NT2/D1 (cell line): ENCODE data around the gene CRLF3.
"Not testable (repeated sequence)": the region's sequence is repeated elsewhere in the genome, so short reads cannot be mapped to it uniquely, and the experiment has no call there.

Experiments
- DNase-seq: peaks from one replicate; pipeline ENCODE4 v3.0.0-alpha.2; 2011; ENCODE audit warnings: low read depth, low spot score
- H3K27me3 ChIP-seq: 2 replicates; pipeline ENCODE4 v1.6.0; 2011; ENCODE audit warnings: mild to moderate bottlenecking; ENCODE audit not compliant: insufficient read length, insufficient read depth
- H3K36me3 ChIP-seq: 2 replicates; pipeline ENCODE4 v1.6.1; 2011; ENCODE audit warnings: mild to moderate bottlenecking, low read length, mixed read lengths; ENCODE audit not compliant: insufficient read depth, insufficient read length
- H3K4me1 ChIP-seq: 2 replicates; pipeline ENCODE4 v1.5.1; 2011; ENCODE audit not compliant: insufficient read depth, insufficient read length
- H3K4me3 ChIP-seq: 2 replicates; pipeline ENCODE4 v1.5.1; 2011; ENCODE audit warnings: low read depth; ENCODE audit not compliant: insufficient read length
- H3K9ac ChIP-seq: 2 replicates; pipeline ENCODE4 v1.6.0; 2011; ENCODE audit warnings: low read depth; ENCODE audit not compliant: insufficient read length
- H3K9me3 ChIP-seq: 2 replicates; pipeline ENCODE4 v1.5.1; 2011; ENCODE audit warnings: mild to moderate bottlenecking, low read length; ENCODE audit not compliant: insufficient read depth
- SUZ12 ChIP-seq: IDR thresholded peaks from 2 replicates; pipeline ENCODE4 v1.6.1; 2011; ENCODE audit not compliant: insufficient read length, insufficient read depth; ENCODE audit errors: extremely low read depth
- YY1 ChIP-seq: IDR thresholded peaks from 2 replicates; pipeline ENCODE4 v1.6.1; 2011; ENCODE audit not compliant: insufficient read length, insufficient read depth
- ZNF274 ChIP-seq: IDR thresholded peaks from 2 replicates; pipeline ENCODE4 v1.6.1; 2011; ENCODE audit warnings: mild to moderate bottlenecking, low read depth, low read length

The CRLF3 gene

DNA sequence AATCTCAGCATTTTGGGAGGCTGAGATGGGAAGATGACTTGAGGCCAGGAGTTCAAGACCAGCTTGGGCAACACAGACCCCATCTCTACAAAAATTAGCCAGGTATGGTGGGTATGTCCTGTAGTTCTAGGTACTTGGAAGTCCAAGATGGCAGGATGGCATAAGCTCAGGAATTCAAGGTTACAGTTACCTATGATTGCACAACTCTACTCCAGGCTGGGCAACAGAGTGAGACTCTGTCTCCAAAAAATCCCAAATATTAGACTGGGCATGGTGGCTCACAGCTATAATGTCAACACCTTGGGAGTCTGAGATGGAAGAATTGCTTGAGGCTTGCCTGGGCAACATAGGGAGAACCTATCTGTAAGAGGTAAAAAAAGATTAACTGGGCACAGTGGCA lies 63.4 kb downstream of the CRLF3 start:
- Histone ChIP-seq H3K4me1 (no peaks in the 10 kb centered on the region), H3K27me3 (no peaks in the 10 kb centered on the region), H3K9ac (no peak overlapping the region), H3K36me3 (peaks cover 18% of the 10 kb centered on the region), H3K9me3 (no peaks in the 10 kb centered on the region), H3K4me3 (no peak overlapping the region)
- TF ChIP-seq YY1 (no peak), SUZ12 (no peak), ZNF274 (no peak)
- no peak for DNase-seq

DNA sequence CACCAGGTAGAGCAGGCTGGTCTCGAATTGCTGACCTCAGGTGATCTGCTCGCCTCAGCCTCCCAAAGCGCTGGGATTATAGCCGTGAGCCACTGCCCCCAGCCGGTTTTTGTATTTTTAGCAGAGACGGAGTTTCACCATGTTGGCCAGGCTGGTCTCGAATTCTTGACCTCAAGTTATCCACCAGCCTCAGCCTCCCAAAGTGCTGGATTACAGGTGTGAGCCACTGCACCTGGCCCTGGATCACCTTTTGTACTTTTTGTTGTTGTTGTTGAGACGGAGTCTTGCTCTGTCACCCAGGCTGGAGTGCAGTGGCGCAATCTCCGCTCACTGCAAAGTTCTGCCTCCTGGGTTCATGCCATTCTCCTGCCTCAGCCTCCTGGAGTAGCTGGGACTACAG lies 71.2 kb downstream of the CRLF3 start:
- not testable (repeated sequence) for DNase-seq, H3K27me3 ChIP-seq, H3K4me3 ChIP-seq, H3K9ac ChIP-seq, H3K9me3 ChIP-seq, H3K4me1 ChIP-seq
- peaks cover 23% of the 10 kb centered on the region for H3K36me3 ChIP-seq

DNA sequence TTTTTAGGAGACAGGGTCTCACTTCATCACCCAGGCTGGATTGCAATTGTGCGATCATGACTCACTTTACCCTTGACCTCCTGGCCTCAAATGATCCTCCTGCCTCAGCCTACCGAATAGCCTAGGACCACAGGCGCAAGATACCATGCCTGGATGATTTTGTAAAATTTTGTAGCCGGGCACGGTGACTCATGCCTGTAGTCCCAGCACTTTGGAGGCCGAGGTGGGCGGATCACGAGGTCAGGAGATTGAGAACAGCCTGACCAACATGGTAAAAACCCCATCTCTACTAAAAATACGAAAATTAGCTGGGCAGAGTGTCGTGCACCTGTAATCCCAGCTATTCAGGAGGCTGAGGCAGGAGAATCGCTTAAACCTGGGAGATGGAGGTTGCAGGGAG lies 73.5 kb downstream of the CRLF3 start:
- not testable (repeated sequence) for H3K4me3 ChIP-seq, H3K4me1 ChIP-seq, H3K27me3 ChIP-seq, H3K9ac ChIP-seq, DNase-seq, H3K9me3 ChIP-seq
- peaks cover 18% of the 10 kb centered on the region for H3K36me3 ChIP-seq

DNA sequence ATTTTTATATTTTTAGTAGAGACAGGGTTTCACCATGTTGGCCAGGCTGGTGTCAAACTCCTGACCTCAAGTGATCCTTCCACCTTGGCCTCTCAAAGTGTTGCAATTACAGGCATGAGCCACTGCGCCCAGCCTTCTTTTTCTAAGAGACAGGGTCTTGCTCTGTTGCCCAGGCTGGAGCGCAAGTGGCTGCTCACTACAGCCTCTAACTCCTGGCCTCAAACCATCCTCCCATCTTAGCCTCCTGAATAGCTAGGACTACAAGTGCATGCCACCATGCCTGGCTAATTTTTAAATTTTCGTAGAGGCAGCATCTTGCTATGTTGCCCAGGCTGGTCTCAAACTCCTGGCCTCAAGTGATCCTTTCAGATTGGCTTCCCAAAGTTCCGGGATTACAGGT lies 76.9 kb downstream of the CRLF3 start:
- peaks cover 14% of the 10 kb centered on the region for H3K36me3 ChIP-seq
- not testable (repeated sequence) for H3K27me3 ChIP-seq, H3K9ac ChIP-seq, H3K9me3 ChIP-seq, H3K4me1 ChIP-seq, DNase-seq, H3K4me3 ChIP-seq

DNA sequence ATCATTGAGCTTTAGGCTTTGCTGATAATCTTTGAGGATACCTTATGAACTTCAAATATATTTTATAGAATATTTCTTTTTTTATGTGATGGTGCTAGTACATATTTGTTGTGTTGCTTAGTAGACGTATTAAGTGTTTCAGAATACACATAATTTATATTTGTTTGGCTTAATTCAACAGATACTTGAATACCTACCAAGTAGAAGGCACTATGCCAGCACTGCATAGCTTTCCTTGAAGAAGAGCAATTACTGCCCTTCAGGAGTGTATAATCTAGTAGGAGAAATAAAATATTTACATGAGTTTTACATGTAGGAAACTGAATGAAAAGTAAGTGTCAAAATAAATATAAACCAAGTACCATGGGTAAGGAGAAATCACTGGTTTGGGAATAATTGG lies 81.8 kb downstream of the CRLF3 start:
- not testable (repeated sequence) for H3K9ac ChIP-seq, H3K4me1 ChIP-seq, H3K27me3 ChIP-seq, H3K4me3 ChIP-seq, H3K9me3 ChIP-seq, DNase-seq
- H3K36me3 ChIP-seq: peaks cover 11% of the 10 kb centered on the region

DNA sequence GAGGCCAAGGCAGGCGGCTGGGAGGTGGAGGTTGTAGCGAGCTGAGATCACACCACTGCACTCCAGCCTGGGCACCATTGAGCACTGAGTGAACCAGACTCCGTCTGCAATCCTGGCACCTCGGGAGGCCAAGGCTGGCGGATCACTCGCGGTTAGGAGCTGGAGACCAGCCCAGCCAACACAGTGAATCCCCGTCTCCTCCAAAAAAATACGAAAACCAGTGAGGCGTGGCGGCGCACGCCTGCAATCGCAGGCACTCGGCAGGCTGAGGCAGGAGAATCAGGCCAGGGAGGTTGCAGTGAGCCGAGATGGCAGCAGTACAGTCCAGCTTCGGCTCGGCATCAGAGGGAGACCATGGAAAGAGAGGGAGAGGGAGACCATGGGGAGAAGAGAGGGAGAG lies 88.1 kb downstream of the CRLF3 start:
- DNase-seq, H3K27me3 ChIP-seq, H3K36me3 ChIP-seq, H3K9me3 ChIP-seq, H3K4me3 ChIP-seq, H3K9ac ChIP-seq, H3K4me1 ChIP-seq: not testable (repeated sequence)

DNA sequence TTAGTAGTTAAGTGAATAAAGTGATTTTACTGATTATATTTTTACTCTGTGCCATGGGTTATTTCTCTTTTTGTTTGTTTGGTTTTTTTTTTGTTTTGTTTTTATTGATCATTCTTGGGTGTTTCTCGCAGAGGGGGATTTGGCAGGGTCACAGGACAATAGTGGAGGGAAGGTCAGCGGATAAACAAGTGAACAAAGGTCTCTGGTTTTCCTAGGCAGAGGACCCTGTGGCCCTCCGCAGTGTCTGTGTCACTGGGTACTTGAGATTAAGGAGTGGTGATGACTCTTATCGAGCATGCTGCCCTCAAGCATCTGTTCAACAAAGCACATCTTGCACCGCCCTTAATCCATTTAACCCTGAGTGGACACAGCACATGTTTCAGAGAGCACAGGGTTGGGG lies 88.8 kb downstream of the CRLF3 start:
- H3K4me3 ChIP-seq: not testable (repeated sequence)

DNA sequence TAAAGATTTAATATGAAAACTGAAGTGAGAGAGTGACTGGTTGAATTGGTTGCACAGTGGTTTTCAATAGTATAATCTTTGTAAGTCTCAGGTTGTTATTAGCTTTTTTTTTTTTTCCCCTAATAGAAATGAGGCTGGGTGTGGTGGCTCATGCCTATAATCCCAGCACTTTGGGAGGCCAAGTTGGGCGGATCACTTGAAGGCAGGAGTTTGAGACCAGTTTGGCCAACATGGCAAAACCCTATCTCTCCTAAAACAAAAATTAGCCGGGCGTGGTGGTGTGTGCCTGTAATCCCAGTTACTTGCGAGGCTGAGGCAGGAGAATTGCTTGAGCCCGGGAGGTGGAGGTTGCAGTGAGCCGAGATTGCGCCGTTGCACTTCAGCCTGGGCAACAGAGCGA lies 89.3 kb downstream of the CRLF3 start:
- H3K9ac ChIP-seq, H3K4me1 ChIP-seq, H3K36me3 ChIP-seq, H3K27me3 ChIP-seq, H3K9me3 ChIP-seq, H3K4me3 ChIP-seq, DNase-seq: not testable (repeated sequence)

More for the DNA sequence above, 88.8 kb downstream of the CRLF3 start:
- not testable (repeated sequence) for H3K4me1 ChIP-seq, H3K9ac ChIP-seq, H3K27me3 ChIP-seq, H3K9me3 ChIP-seq, H3K36me3 ChIP-seq, DNase-seq

DNA sequence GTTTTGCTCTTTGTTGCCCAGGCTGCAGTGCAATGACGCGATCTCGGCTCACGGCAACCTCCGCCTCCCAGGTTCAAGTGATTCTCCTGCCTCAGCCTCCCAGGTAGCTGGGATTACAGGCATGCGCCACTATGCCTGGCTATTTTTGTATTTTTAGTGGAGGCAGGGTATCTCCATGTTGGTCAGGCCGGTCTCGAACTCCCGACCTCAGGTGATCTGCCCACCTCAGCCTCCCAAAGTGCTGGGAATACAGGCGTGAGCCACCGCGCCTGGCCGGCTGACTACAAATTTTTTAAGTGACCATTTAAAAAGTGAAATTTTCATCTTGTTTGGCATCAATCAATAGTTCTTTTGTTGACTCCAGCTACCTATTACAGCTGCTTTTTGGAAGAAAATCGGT lies 90.3 kb downstream of the CRLF3 start:
- H3K9me3 ChIP-seq: not testable (repeated sequence)

More for the DNA sequence above, 90.3 kb downstream of the CRLF3 start:
- H3K36me3 ChIP-seq, DNase-seq, H3K4me1 ChIP-seq, H3K4me3 ChIP-seq, H3K9ac ChIP-seq, H3K27me3 ChIP-seq: not testable (repeated sequence)
